Hematopoietic multipotent progenitor cell treated with erythropoietin and hydrocortisone succinate and interleukin-3 and kit ligand, for 8 days (in vitro differentiated cells): ENCODE data around the gene PIP5K1A.

ENCODE experiments used
- DNase-seq: peaks from one replicate; pipeline ENCODE4 v3.0.0-alpha.2; 2015

Gene PIP5K1A

DNA sequence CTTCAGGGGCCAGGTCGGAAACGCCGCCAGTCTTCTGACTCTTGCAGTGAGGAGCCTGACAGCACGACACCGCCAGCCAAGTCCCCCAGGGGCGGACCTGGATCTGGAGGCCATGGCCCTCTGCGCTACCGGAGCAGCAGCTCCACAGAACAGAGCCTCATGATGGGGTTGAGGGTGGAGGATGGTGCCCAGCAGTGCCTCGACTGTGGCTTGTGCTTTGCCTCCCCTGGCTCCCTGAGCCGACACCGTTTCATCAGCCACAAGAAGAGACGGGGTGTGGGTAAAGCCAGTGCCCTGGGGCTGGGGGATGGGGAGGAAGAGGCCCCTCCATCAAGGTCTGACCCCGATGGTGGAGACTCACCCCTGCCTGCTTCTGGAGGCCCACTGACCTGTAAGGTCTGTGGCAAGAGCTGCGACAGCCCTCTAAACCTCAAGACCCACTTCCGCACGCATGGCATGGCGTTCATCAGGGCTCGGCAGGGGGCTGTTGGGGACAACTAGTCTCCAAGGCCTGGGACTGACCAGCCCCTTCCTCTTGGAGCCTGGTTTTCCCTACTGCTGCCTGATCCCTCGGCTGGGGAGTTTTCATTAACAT, 92.5 kb downstream of the PIP5K1A start:
- DNase-seq = no peak

- no peak for DNase-seq
Observed at GRCh38 chr1:151292207-151293030, 94.1 kb downstream of the PIP5K1A start.

- no peak for DNase-seq
Observed at GRCh38 chr1:151293093-151293492, 94.7 kb downstream of the PIP5K1A start.

GRCh38 chr1:151294742-151295462, 96.5 kb downstream of the PIP5K1A start:
- no peak for DNase-seq
